Measurements from ENCODE around the gene KCNJ6.
"Not testable (repeated sequence)": the region's sequence is repeated elsewhere in the genome, so short reads cannot be mapped to it uniquely, and the experiment has no call there.

KCNJ6 gene

GRCh38 chr21:37766129-37766528 lies 150.1 kb downstream of the KCNJ6 start:
- DNase-seq, result no peak

- DNase-seq, result no peak
Observed at GRCh38 chr21:37765221-37765900, 150.9 kb downstream of the KCNJ6 start.

GRCh38 chr21:37764691-37765090 lies 151.6 kb downstream of the KCNJ6 start:
- DNase-seq, result no peak

GRCh38 chr21:37763298-37763697 lies 153.0 kb downstream of the KCNJ6 start:
- no peak for DNase-seq

GRCh38 chr21:37762606-37763005 lies 153.7 kb downstream of the KCNJ6 start:
- DNase-seq, result no peak

- DNase-seq, result not testable (repeated sequence)
Observed at GRCh38 chr21:37761406-37761805, 154.9 kb downstream of the KCNJ6 start.

- DNase-seq, result no peak
Observed at GRCh38 chr21:37759777-37760176, 156.5 kb downstream of the KCNJ6 start.

- DNase-seq, result peak; percentile 66
Observed at GRCh38 chr21:37758982-37759381, 157.3 kb downstream of the KCNJ6 start.

GRCh38 chr21:37757606-37758376 lies 158.5 kb downstream of the KCNJ6 start:
- no peak for DNase-seq

GRCh38 chr21:37753122-37753599 lies 163.1 kb downstream of the KCNJ6 start:
- DNase-seq, result no peak

- DNase-seq, result no peak
Observed at GRCh38 chr21:37751268-37751975, 164.8 kb downstream of the KCNJ6 start.

GRCh38 chr21:37749132-37749531 lies 167.1 kb downstream of the KCNJ6 start:
- no peak for DNase-seq

GRCh38 chr21:37748351-37748750 lies 167.9 kb downstream of the KCNJ6 start:
- no peak for DNase-seq

- no peak for DNase-seq
Observed at GRCh38 chr21:37746849-37747248, 169.4 kb downstream of the KCNJ6 start.

GRCh38 chr21:37744551-37744950 lies 171.7 kb downstream of the KCNJ6 start:
- DNase-seq, result no peak

GRCh38 chr21:37742532-37742931 lies 173.7 kb downstream of the KCNJ6 start:
- peak; percentile 76 for DNase-seq

GRCh38 chr21:37742115-37742514 lies 174.1 kb downstream of the KCNJ6 start:
- DNase-seq, result no peak

- no peak for DNase-seq
Observed at GRCh38 chr21:37737996-37738395, 178.3 kb downstream of the KCNJ6 start.

GRCh38 chr21:37737507-37737906 lies 178.8 kb downstream of the KCNJ6 start:
- no peak for DNase-seq

GRCh38 chr21:37734846-37735245 lies 181.4 kb downstream of the KCNJ6 start:
- no peak for DNase-seq

GRCh38 chr21:37732927-37733326 lies 183.3 kb downstream of the KCNJ6 start:
- no peak for DNase-seq

- DNase-seq, result no peak
Observed at GRCh38 chr21:37724201-37724600, 192.1 kb downstream of the KCNJ6 start.

GRCh38 chr21:37717534-37717933 lies 198.7 kb downstream of the KCNJ6 start:
- no peak for DNase-seq

- not testable (repeated sequence) for DNase-seq
Observed at GRCh38 chr21:37712569-37712934, 203.7 kb downstream of the KCNJ6 start.
